Neural progenitor cell (in vitro differentiated cells): Measurements from ENCODE around the gene RAX2.

ENCODE experiments used
- EZH2 ChIP-seq: fragments of 200-600 bp; sonication (generic); IDR thresholded peaks from 2 replicates; pipeline ENCODE4 v1.6.1; 2017; ENCODE audit warnings: antibody characterized with exemption, mild to moderate bottlenecking, moderate library complexity
- EZH2phosphoT487 ChIP-seq: fragments of 200-600 bp; sonication (generic); IDR thresholded peaks from 2 replicates; pipeline ENCODE4 v1.6.1; 2017; ENCODE audit warnings: antibody characterized with exemption
- TF ChIP-seq, protein P1 (sequence below): fragments of 200-600 bp; sonication (generic); IDR thresholded peaks from 2 replicates; pipeline ENCODE4 v1.5.1; 2017; ENCODE audit warnings: antibody characterized with exemption, mild to moderate bottlenecking

- TF ChIP-seq, protein P1, sequence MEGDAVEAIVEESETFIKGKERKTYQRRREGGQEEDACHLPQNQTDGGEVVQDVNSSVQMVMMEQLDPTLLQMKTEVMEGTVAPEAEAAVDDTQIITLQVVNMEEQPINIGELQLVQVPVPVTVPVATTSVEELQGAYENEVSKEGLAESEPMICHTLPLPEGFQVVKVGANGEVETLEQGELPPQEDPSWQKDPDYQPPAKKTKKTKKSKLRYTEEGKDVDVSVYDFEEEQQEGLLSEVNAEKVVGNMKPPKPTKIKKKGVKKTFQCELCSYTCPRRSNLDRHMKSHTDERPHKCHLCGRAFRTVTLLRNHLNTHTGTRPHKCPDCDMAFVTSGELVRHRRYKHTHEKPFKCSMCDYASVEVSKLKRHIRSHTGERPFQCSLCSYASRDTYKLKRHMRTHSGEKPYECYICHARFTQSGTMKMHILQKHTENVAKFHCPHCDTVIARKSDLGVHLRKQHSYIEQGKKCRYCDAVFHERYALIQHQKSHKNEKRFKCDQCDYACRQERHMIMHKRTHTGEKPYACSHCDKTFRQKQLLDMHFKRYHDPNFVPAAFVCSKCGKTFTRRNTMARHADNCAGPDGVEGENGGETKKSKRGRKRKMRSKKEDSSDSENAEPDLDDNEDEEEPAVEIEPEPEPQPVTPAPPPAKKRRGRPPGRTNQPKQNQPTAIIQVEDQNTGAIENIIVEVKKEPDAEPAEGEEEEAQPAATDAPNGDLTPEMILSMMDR, result no peak
- TF ChIP-seq EZH2 (no peak), EZH2phosphoT487 (no peak)
Measured at GRCh38 chr19:3782330-3782729, 10.3 kb upstream of the RAX2 start.
